NCI-H146 treated with DMSO at 0.1 percent for 48 hours (cell line): ENCODE data around the gene OR5B3.
"Not testable (repeated sequence)": the region's sequence is repeated elsewhere in the genome, so short reads cannot be mapped to it uniquely, and the experiment has no call there.

Source experiments
- DNase-seq: peaks from one replicate; lab custom pipeline; 2025; ENCODE audit not compliant: unreplicated experiment; lab: John Stamatoyannopoulos, UW

Gene OR5B3

DNA sequence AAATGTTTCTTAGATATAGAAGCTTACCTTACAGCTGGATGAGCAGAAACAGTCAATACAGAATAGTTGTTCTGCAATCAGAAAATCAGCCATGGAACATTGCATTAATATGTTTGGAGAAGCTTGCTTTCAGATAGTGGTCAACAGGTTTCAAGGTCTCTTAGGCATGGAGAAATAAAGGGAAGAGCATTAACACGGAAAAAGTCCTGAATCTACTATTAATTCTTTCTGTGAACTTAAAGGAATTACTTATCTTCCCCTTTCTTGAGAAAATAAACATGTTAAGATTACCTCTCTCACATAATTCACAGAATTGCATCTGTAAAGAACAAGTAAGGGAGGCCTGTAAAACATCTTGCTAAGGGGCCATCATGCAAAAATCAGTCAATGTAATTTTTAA, at the start of gene OR5B3:
TSS of gene OR5B3 (minus strand) at position 101 of the 400 bp plus-strand sequence. CDS start 3,465 bp downstream, outside the sequence.
- no peak for DNase-seq

DNA sequence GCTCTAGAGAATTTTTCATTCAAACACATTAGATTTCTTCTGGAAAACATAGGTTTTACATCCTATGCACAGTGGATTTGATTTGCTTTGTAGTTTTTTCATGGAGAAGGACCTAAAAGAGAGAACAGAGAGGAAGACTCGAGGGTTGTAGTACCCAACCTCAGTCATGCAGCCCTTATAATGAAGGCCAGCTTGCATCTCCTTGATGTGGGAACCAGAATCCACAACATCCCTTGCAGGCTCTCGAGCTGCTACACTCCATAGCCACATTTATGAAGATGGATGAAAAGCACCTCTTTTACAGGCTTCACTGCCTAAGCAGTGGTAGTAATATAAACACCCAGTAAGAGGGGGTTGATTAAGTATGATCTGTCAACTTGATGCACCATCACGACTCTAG, 44.9 kb upstream of the OR5B3 start:
- DNase-seq, result no peak

DNA sequence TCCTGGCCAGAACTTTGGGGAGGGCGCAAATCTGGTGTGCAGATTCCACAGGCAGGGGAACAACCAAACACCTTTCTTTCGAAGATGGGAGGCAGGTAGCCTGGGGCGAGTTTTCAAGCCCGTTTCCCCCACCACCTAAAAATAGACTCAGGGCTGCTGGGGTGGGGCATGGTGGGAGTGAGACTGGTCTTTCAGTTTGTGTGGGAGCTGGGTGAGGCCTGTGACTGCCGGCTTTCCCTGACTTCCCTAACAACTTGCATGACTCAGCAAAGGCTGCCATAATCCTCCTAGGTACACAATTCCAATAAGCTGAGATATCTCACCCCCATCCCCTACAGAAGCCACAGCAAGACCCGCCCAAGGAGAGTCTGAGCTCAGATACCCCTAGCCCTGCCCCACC, 39.6 kb upstream of the OR5B3 start:
- no peak for DNase-seq

DNA sequence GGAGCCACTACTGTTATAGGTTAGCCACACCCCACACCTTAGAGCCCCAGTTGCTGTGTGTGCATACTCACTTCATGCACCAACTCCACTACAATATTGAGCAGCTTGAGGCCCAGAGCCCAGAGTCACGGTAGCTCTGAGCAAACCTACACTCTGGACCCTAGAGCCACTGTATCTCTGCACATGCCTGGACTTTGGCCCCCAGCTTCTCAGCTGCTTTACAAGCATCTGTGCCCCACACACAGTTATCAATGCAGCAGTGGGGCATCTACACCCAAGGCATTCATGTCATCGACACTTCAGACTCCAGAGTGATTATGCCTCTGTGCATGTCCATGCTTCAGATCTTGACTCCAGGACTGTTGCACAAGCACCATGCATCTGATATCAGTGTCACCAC, 37.6 kb upstream of the OR5B3 start:
- no peak for DNase-seq

DNA sequence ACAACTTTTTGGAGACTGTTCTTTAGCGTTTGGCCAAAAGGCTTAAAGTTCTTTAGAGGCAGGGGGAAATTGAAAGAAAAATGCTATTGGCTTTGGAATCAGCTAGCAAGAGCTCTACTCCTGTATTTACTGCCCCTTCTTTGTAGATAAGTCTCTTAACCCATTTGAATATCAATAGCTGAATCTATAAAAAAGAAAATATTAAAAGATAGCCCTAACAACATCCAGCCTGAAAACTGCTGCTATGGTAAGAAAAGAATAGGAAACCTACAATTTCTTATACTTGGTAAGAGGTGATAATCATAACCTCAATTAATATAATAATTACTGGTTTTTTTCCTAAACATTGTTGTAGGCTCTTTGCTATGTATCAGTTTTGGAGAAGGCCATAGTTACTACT, 35.5 kb upstream of the OR5B3 start, which contains the start of gene OR5B12:
TSS of gene OR5B12 (minus strand) at position 101 of the 400 bp plus-strand sequence. CDS start 2,085 bp downstream, outside the sequence.
- DNase-seq, result no peak

DNA sequence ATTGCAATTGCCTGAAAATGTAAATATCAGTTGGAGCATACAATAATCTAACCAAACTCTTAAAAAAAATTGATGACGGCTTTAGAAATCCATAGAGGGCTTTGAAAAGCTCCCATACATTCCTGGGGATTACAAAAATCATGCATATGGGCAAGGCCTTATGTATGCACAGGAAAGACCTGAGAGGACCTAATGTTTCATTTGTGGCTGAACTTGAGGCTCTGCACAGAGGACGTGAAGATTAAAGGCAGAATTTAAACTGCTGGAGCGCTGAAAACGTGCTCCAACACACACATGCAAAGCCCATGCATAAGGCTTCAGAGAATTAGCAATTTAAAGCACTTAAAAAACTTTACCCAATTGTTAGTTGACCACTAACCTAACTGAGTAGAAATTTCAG, 31.8 kb upstream of the OR5B3 start:
- no peak for DNase-seq

DNA sequence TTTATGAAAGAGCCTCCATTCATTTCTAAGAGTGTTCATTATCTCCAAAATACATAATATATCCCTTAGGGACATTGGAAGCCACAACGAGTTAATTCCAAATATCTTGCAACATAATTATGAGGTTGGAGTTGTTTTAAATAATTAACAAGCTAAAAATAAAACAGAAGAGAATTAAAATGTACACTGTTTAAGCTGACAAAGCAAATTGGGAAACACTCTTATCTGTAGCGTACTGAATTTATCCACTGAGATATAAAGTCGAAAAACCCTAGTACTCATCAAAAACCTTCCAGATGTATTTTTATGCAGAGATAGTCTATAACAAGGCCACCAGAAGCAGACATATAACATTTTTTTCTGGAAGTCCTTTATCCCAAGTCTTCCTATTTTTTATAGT, 27.5 kb upstream of the OR5B3 start:
- DNase-seq, result no peak

DNA sequence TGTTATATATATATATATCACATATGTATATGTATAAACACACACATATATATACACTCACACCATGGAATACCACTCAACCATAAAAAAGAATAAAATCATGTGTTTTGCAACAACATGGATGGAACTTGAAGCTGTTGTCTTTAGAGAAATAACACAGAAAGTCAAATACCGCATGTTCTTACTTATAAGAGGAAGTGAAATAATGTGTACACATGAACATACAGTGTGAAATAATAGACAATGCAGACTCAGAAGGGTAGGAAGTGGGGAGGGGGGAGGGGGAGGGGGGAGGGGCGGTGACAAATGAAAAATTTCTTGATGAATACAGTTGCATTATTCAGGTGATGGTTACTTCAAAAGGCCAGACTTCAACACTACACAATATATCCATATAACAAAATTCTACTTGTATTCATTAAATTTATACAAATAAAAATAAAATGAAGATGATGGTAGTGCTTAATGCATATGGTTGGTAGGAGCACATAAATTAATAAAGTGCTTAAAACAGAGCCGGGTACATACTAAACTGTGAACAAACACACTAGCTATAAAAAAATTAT, 27.0 kb upstream of the OR5B3 start:
- DNase-seq, result no peak

DNA sequence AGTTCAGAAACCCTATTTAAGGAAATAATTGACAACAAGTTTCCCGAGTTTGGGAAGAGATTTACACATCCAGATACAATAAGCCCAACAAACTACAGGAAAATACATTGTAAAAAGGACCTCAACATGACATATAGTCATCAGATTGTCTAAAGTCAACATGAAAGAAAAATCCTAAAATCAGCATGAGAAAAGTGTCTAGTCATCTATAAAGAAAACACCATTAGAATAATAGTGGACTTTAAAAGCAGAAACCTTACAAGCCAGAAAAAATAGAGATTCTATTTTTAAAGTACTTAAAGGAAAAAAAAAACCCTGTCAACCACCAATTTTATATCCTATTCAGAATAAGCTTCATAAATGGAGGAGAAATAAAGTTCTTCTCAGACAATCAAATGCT, 22.6 kb upstream of the OR5B3 start:
- no peak for DNase-seq

DNA sequence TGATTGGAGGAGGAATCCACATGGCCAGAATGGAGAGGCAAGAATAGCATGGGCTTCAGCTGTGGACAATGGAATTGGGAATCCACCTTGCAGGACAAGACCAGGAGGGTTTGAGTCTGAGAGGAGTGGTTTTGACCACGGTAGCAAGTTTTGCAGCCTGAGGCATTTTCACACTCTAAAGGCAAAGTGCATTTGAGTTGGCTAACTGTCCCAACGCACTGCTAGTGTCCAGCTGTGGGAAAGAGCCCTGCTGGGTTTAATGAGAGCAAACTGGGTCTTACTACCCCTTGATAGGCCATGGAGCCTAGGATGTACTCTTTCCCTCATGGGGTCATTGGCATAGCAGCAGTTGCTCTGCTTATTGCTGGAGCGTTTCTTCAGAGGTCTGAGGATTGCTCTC, 21.3 kb upstream of the OR5B3 start, which contains the start of gene OR5B2:
TSS of gene OR5B2 (minus strand) at position 101 of the 400 bp plus-strand sequence. CDS start 4,860 bp downstream, outside the sequence.
- DNase-seq, result no peak

DNA sequence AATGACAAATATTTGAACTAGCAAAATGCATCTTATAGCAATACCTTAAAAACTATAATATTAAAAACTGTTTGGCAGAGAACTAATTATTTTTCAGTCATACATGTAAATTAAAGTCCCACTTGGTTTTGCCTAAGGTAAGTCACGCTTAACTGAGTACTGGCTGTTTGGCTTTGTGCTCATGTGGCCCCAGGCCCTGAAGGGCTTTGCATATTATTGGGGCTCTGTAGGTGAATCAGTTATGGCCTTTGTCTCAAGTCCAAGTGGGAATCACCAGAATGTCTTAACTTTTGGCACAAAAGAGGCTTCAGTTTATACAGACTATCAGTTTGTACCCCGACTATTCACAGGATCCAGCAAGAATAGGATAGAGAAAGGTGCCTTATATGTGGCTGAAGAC, 7.1 kb downstream of the OR5B3 start:
- DNase-seq, result not testable (repeated sequence)

DNA sequence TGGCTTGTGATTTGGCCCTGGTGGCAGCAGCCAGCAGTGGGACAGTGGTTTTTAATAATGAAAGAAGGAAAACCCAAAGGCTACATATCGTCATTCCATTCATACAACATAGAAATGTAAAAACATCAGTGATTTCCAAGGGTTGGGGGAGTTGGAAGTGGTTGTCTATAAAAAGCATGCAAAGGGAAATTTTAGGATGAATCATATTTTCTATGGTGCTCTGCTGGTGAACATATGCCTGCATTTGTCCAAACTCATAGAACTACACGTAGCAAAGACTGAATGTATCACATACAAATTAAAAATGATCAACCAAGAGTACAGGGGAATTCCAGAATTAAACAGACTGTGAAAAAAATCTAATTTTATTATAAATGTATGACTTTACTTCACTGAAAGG, 11.1 kb downstream of the OR5B3 start:
- DNase-seq, result no peak

DNA sequence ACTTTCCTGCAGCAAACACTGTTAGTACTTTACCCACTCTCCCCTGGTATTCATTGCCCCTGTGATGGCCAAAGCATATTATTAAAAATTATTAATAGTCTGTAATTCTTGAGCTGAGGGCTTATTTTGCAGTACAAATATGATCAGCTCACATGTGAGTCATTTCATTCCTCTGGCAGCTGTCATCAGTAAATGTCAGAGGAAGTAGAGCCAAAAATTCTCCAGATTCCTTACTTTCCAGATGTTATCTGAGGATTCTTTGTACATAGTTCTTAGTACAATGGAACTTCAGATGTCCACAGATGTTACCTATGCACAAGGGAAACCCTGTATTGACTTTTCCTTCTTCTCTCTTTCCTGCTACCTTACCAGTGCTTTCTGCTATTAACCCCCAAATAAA, 12.5 kb downstream of the OR5B3 start:
- DNase-seq, result no peak

DNA sequence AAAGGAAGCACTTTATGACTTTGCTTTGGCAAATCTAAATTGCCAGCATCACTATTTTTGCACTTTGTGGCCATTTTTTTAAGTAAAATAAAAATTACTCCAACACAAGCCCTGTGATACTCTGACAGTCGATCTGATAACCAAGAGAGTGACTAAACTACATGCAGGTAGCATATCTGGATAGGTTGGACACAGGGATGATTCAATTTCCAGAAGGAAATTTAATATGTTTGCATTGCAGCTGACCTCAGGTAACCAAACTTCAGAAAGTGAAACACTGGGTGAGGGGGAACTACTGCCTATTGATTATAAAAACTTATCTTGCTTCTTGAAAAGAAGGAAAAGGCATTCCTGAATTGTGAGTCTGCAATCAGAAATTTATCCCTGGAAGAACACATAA, 13.9 kb downstream of the OR5B3 start:
- no peak for DNase-seq

DNA sequence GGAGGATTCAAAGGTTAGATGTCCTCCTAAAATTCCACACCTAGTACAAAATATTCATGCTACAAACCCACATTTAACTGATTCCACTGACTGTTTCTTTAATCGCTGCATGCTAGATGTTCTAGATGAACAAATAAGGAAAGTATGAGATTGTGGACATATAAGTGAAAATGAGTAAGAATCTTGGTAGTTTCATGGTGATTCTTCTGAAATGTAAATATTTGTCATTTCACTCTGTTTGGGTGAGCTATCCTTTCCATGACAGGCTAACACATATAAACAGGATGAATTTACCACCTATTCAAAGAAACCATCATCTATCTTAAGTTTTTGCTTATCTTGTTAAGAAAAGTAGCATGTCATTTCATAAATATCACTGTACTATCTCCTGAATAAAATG, 14.8 kb downstream of the OR5B3 start:
- no peak for DNase-seq

DNA sequence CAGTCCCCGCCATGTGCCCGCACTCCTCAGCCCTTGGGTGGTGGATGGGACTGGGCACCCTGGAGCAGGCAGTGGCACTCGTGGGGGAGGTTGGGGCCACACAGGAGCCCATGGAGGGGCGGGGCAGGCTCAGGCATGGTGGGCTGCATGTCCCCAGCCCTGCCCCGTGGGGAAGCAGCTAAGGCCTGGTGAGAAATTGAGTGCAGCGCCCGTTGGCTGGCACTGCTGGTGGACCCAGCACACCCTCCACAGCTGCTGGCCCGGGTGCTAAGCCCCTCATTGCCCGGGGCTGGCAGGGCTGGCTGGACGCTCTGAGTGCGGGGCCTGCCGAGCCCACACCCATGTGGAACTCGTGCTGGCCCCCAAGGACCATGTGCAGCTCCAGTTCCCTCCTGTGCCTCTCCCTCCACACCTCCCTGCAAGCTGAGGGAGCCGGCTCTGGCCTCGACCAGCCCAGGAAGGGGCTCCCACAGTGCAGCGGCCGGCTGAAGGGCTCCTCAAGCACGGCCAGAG, 16.1 kb downstream of the OR5B3 start:
- DNase-seq, result no peak

DNA sequence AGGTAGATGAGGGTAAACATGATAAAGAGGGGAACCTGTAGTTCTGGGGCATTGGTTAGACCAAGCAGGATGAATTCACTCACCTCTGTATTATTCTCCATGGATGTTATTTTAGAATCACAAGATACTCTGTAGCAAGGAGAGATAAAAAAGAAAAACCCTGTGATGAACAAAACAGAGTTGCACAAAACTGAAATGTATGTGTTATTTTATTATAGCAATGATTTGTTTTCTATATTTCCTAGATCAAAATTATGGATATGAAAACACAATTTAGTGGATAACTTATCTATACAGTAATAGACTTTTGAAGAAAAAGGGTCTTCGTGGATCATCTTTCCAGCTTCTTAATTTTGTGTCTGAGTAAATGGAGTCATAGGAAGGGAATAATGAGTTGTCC, 47.7 kb downstream of the OR5B3 start, which contains the start of gene OR5B17:
TSS of gene OR5B17 (minus strand) at position 101 of the 400 bp plus-strand sequence. CDS start at position 101, 0 bp downstream.
- no peak for DNase-seq

DNA sequence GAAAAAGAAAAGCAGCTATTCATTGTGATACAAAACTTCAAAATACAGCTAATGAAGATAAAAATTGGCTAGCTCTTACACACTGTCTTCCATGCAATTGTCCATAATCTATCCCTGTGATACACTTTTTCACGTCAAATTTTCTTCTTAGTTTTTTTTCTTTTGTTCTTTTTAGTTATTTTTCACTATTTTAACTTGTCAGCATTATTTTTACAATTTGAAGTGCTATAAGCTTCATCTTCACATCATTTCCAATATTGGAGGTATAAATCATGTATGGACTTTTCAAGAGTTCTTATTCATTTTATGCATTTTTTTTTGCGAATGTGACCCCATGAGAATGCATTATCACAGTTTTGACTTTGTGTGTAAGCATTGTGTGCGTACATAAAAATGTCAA, 51.9 kb downstream of the OR5B3 start:
- no peak for DNase-seq
